ENCODE measurements around the gene GPR62. TPM values are rescaled to one million over a fixed set of nuclear protein-coding genes. Genes with fewer than 3 reads are reported as not detected.

The GPR62 gene
- total RNA-seq, 2 experiments from 2014 or later = not detected

- POLR2A ChIA-PET = interaction anchor here (0.6 to 3.0 kb wide), 20 partner anchors 11 to 325 kb away, joined by 3 to 78 read pairs (median 4); partner anchors contain the start of genes ABHD14A, ABHD14B, ACY1 and DUSP7
- CTCF ChIA-PET = interaction anchor here (0.7 to 3.0 kb wide), 23 partner anchors 13 to 493 kb away, joined by 3 to 16 read pairs (median 4); partner anchors contain the start of genes ABHD14B, ACY1, PARP3 and POC1A
Measured at GRCh38 chr3:51995346-51996163, 40.4 kb downstream of the GPR62 start, which contains the start of gene RPL29. Gene RPL29 (minus strand): TSS chr3:51995895. CDS start chr3:51995461, 434 bp downstream.

GRCh38 chr3:51997172-51997571 lies 42.0 kb downstream of the GPR62 start:
- CTCF ChIA-PET = interaction anchor here (1.5 kb wide), 1 partner anchor 15 kb away, joined by 3 read pairs; no protein-coding TSS in a partner anchor
- no peak overlapping the region for H3K27ac Mint-ChIP-seq
- POLR2A ChIA-PET = no interaction called here

More at GRCh38 chr3:51995346-51996163, 40.4 kb downstream of the GPR62 start, which contains the start of gene RPL29:
- Mint-ChIP-seq H3K4me1 (peaks cover 46% of the 10 kb centered on the region), H3K9me3 (no peaks in the 10 kb centered on the region), H3K27me3 (peaks cover 10% of the 10 kb centered on the region), H3K36me3 (ENCODE audit: low read depth) (peaks cover 43% of the 10 kb centered on the region), H3K4me3 (peak within 1 kb of the TSS; percentile 100), H3K27ac (peak within 1 kb of the TSS; percentile 99)
- DNase-seq = peak; percentile 94

GRCh38 chr3:51997935-51998596 lies 42.9 kb downstream of the GPR62 start:
- no peak overlapping the region for H3K4me3 Mint-ChIP-seq
- no peak overlapping the region for H3K27ac Mint-ChIP-seq
- ChIA-PET POLR2A (interaction anchor here (0.7 to 1.2 kb wide), 2 partner anchors 59 to 156 kb away, joined by 3 read pairs; partner anchors contain the start of genes DUSP7 and POC1A), CTCF (interaction anchor here (1.0 to 1.5 kb wide), 4 partner anchors 16 to 156 kb away, joined by 3 read pairs; partner anchors contain the start of gene POC1A)
- H3K27me3 Mint-ChIP-seq = peaks cover 10% of the 10 kb centered on the region
- peaks cover 27% of the 10 kb centered on the region for H3K36me3 Mint-ChIP-seq (ENCODE audit: low read depth)
- H3K4me1 Mint-ChIP-seq = peaks cover 35% of the 10 kb centered on the region
- DNase-seq = no peak
- H3K9me3 Mint-ChIP-seq = no peaks in the 10 kb centered on the region

More at GRCh38 chr3:51997172-51997571, 42.0 kb downstream of the GPR62 start:
- Mint-ChIP-seq H3K4me3 (no peak overlapping the region), H3K27me3 (peaks cover 10% of the 10 kb centered on the region), H3K4me1 (peaks cover 43% of the 10 kb centered on the region), H3K36me3 (ENCODE audit: low read depth) (peaks cover 35% of the 10 kb centered on the region), H3K9me3 (no peaks in the 10 kb centered on the region)
- no peak for DNase-seq

- ChIA-PET POLR2A (interaction anchor here (0.7 to 1.2 kb wide), 2 partner anchors 58 to 155 kb away, joined by 3 read pairs; partner anchors contain the start of genes DUSP7 and POC1A), CTCF (interaction anchor here (1.0 to 1.5 kb wide), 4 partner anchors 17 to 156 kb away, joined by 3 read pairs; partner anchors contain the start of gene POC1A)
- peaks cover 10% of the 10 kb centered on the region for H3K27me3 Mint-ChIP-seq
- no peaks in the 10 kb centered on the region for H3K9me3 Mint-ChIP-seq
- H3K4me3 Mint-ChIP-seq = no peak overlapping the region
- DNase-seq = no peak
- peaks cover 21% of the 10 kb centered on the region for H3K36me3 Mint-ChIP-seq (ENCODE audit: low read depth)
- H3K4me1 Mint-ChIP-seq = peaks cover 29% of the 10 kb centered on the region
- H3K27ac Mint-ChIP-seq = no peak overlapping the region
Measured at GRCh38 chr3:51998774-51999173, 43.6 kb downstream of the GPR62 start.

- no peaks in the 10 kb centered on the region for H3K9me3 Mint-ChIP-seq
- DNase-seq = no peak
- peaks cover 10% of the 10 kb centered on the region for H3K27me3 Mint-ChIP-seq
- no peak overlapping the region for H3K4me3 Mint-ChIP-seq
- POLR2A ChIA-PET = no interaction called here
- H3K36me3 Mint-ChIP-seq (ENCODE audit: low read depth) = peaks cover 11% of the 10 kb centered on the region
- no peak overlapping the region for H3K27ac Mint-ChIP-seq
- CTCF ChIA-PET = interaction anchor here (2.4 to 5.5 kb wide), 3 partner anchors 13 to 122 kb away, joined by 9 to 54 read pairs (median 50); partner anchors contain the start of gene DUSP7
- H3K4me1 Mint-ChIP-seq = peaks cover 18% of the 10 kb centered on the region
Measured at GRCh38 chr3:51999846-52000245, 44.7 kb downstream of the GPR62 start.

- peak; percentile 87 for DNase-seq
- H3K36me3 Mint-ChIP-seq (ENCODE audit: low read depth) = no peaks in the 10 kb centered on the region
- CTCF ChIA-PET = interaction anchor here (0.5 to 5.5 kb wide), 23 partner anchors 9 to 428 kb away, joined by 3 to 54 read pairs (median 6); partner anchors contain the start of genes DUSP7, PARP3, POC1A and RRP9
- no peak overlapping the region for H3K27ac Mint-ChIP-seq
- peaks cover 10% of the 10 kb centered on the region for H3K27me3 Mint-ChIP-seq
- no peak overlapping the region for H3K4me3 Mint-ChIP-seq
- H3K9me3 Mint-ChIP-seq = no peaks in the 10 kb centered on the region
- H3K4me1 Mint-ChIP-seq = peaks cover 20% of the 10 kb centered on the region
- POLR2A ChIA-PET = interaction anchor here (0.6 to 2.3 kb wide), 7 partner anchors 24 to 338 kb away, joined by 3 to 7 read pairs (median 4); partner anchors contain the start of gene DUSP7
Measured at GRCh38 chr3:52001443-52001974, 46.3 kb downstream of the GPR62 start.

GRCh38 chr3:52002748-52003147 lies 47.6 kb downstream of the GPR62 start:
- H3K4me1 Mint-ChIP-seq = peaks cover 16% of the 10 kb centered on the region
- ChIA-PET POLR2A (interaction anchor here (1.2 to 2.3 kb wide), 2 partner anchors 9 to 120 kb away, joined by 3 to 7 read pairs; no protein-coding TSS in a partner anchor), CTCF (interaction anchor here (1.0 to 5.5 kb wide), 7 partner anchors 52 to 235 kb away, joined by 3 to 54 read pairs (median 11); partner anchors contain the start of genes DUSP7 and POC1A)
- no peaks in the 10 kb centered on the region for H3K9me3 Mint-ChIP-seq
- no peak for DNase-seq
- peaks cover 7% of the 10 kb centered on the region for H3K27me3 Mint-ChIP-seq
- no peak overlapping the region for H3K4me3 Mint-ChIP-seq
- H3K27ac Mint-ChIP-seq = no peak overlapping the region
- no peaks in the 10 kb centered on the region for H3K36me3 Mint-ChIP-seq (ENCODE audit: low read depth)

- POLR2A ChIA-PET = no interaction called here
- no peaks in the 10 kb centered on the region for H3K9me3 Mint-ChIP-seq
- H3K36me3 Mint-ChIP-seq (ENCODE audit: low read depth) = no peaks in the 10 kb centered on the region
- H3K4me1 Mint-ChIP-seq = peaks cover 16% of the 10 kb centered on the region
- no peak overlapping the region for H3K27ac Mint-ChIP-seq
- H3K4me3 Mint-ChIP-seq = no peak overlapping the region
- H3K27me3 Mint-ChIP-seq = no peaks in the 10 kb centered on the region
- no peak for DNase-seq
- CTCF ChIA-PET = interaction anchor here (0.5 to 5.5 kb wide), 8 partner anchors 31 to 217 kb away, joined by 3 to 54 read pairs (median 4); partner anchors contain the start of gene DUSP7
Measured at GRCh38 chr3:52004163-52004787, 49.1 kb downstream of the GPR62 start.

- H3K4me3 Mint-ChIP-seq = no peak overlapping the region
- no peaks in the 10 kb centered on the region for H3K27me3 Mint-ChIP-seq
- peaks cover 16% of the 10 kb centered on the region for H3K4me1 Mint-ChIP-seq
- H3K27ac Mint-ChIP-seq = no peak overlapping the region
- H3K36me3 Mint-ChIP-seq (ENCODE audit: low read depth) = no peaks in the 10 kb centered on the region
- CTCF ChIA-PET = interaction anchor here (1.1 to 5.5 kb wide), 4 partner anchors 51 to 140 kb away, joined by 3 to 54 read pairs (median 15); partner anchors contain the start of gene DUSP7
- POLR2A ChIA-PET = no interaction called here
- no peaks in the 10 kb centered on the region for H3K9me3 Mint-ChIP-seq
- DNase-seq = no peak
Measured at GRCh38 chr3:52004906-52005395, 49.8 kb downstream of the GPR62 start.

GRCh38 chr3:52005571-52005986 lies 50.4 kb downstream of the GPR62 start:
- CTCF ChIA-PET = interaction anchor here (1.1 kb wide), 1 partner anchor 139 kb away, joined by 3 read pairs; no protein-coding TSS in a partner anchor
- Mint-ChIP-seq H3K9me3 (no peaks in the 10 kb centered on the region), H3K4me3 (no peak overlapping the region), H3K36me3 (ENCODE audit: low read depth) (no peaks in the 10 kb centered on the region), H3K27ac (no peak overlapping the region), H3K27me3 (no peaks in the 10 kb centered on the region), H3K4me1 (peaks cover 16% of the 10 kb centered on the region)
- DNase-seq = no peak
- POLR2A ChIA-PET = no interaction called here

- H3K27ac Mint-ChIP-seq = no peak overlapping the region
- H3K4me1 Mint-ChIP-seq = peaks cover 16% of the 10 kb centered on the region
- no peak overlapping the region for H3K4me3 Mint-ChIP-seq
- no peaks in the 10 kb centered on the region for H3K36me3 Mint-ChIP-seq (ENCODE audit: low read depth)
- no peaks in the 10 kb centered on the region for H3K9me3 Mint-ChIP-seq
- POLR2A ChIA-PET = no interaction called here
- CTCF ChIA-PET = interaction anchor here (1.1 kb wide), 1 partner anchor 139 kb away, joined by 3 read pairs; no protein-coding TSS in a partner anchor
- H3K27me3 Mint-ChIP-seq = no peaks in the 10 kb centered on the region
- DNase-seq = no peak
Measured at GRCh38 chr3:52006017-52006819, 51.0 kb downstream of the GPR62 start.

All from activated CD4-positive, alpha-beta memory T cell treated with anti-CD3 and anti-CD28 coated beads, Interleukin-2, amount 10 ng/mL, durations not matched to agents 7 days and 5 days (primary cell).